MCF 10A (cell line): ENCODE measurements around the gene UCK2. TPM values are rescaled to one million over a fixed set of nuclear protein-coding genes. Genes with fewer than 3 reads are reported as not detected.
A peak's percentile ranks its signal among the peaks of the same experiment; 100 is the strongest.

Experiments
- BruUV-seq: library from RNA; stranded (reverse); fragments of 400-500 nt; replicated peaks from 2 replicates; lab custom pipeline; 2021; lab: Mats Ljungman, UMichigan
- CTCF ChIA-PET: fragments of 300-600 bp; sonication (Branson Sonifier 250); formaldehyde crosslinking; extraction: SDS; loops from one replicate; lab custom pipeline; 2021; ENCODE audit warnings: antibody characterized with exemption, inconsistent platforms; lab: Yijun Ruan, JAX
- POLR2A ChIA-PET: fragments of 300-600, 350-650 bp; sonication (Branson Sonifier 250); formaldehyde crosslinking; extraction: SDS; loops from one replicate; lab custom pipeline; 2020; ENCODE audit warnings: antibody characterized with exemption, inconsistent platforms; lab: Yijun Ruan, JAX
- DNase-seq: peaks from one replicate; pipeline ENCODE4 v3.0.0-alpha.2; 2018; ENCODE audit not compliant: unreplicated experiment
- H3K27ac Mint-ChIP-seq: one replicate; pipeline ENCODE4 v1.8.0; 2022; ENCODE audit warnings: mild to moderate bottlenecking, low read depth, mixed read lengths; ENCODE audit not compliant: unreplicated experiment
- H3K27me3 Mint-ChIP-seq: one replicate; pipeline ENCODE4 v1.8.0; 2022; ENCODE audit warnings: mixed read lengths; ENCODE audit not compliant: insufficient read depth, unreplicated experiment
- H3K36me3 Mint-ChIP-seq: one replicate; pipeline ENCODE4 v1.8.0; 2022; ENCODE audit warnings: mild to moderate bottlenecking, moderate library complexity, mixed read lengths; ENCODE audit not compliant: insufficient read depth, unreplicated experiment
- H3K4me1 Mint-ChIP-seq: one replicate; pipeline ENCODE4 v1.8.0; 2022; ENCODE audit warnings: mixed read lengths; ENCODE audit not compliant: insufficient read depth, unreplicated experiment
- H3K4me3 Mint-ChIP-seq: one replicate; pipeline ENCODE4 v1.8.0; 2022; ENCODE audit warnings: mild to moderate bottlenecking, moderate library complexity, mixed read lengths; ENCODE audit not compliant: unreplicated experiment
- H3K9me3 Mint-ChIP-seq: one replicate; pipeline ENCODE4 v1.8.0; 2022; ENCODE audit warnings: mixed read lengths; ENCODE audit not compliant: unreplicated experiment
- intact Hi-C: fragments of 100-400 bp; cut with micrococcal nuclease; formaldehyde crosslinking; loops from 2 replicates; pipeline ENCODE4 v1.14.1; 2022
- total RNA-seq: library from RNA; stranded (reverse); gene quantifications from 2 replicates; pipeline ENCODE4 v1.2.3, GENCODE V29; 2022
- TF ChIP-seq, protein P1 (sequence below): fragments of 200-600 bp; IDR thresholded peaks from one replicate; pipeline ENCODE4 v1.8.0; 2022; ENCODE audit warnings: antibody characterized with exemption, mild to moderate bottlenecking; ENCODE audit not compliant: unreplicated experiment

Gene UCK2
- total RNA-seq, 1 experiment from 2014 or later, result 144 TPM

DNA sequence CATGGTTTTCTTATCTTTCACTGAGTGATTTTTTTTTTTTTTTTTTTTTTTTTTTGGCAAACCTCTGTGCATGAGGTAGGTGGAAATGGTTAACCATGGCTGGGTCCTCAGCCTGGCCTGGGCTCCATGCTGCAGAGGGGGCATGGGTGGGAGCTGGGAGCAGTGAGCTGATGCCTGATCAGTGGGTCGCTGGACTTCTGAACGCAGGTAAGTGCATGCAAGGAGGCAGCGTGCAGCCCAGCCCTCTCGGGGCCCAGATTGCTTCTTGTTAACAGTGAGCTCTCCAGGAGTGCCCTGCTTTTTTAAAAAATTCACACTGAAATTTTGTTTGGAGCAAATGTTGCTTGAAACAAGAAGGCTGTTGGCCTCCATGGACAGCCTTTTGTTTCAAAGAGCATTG, 75.2 kb downstream of the UCK2 start:
- POLR2A ChIA-PET, result interaction anchor here (0.6 to 10.7 kb wide), 8 partner anchors 13 to 1763 kb away, joined by 3 to 106 read pairs (median 14); partner anchors contain the start of genes ALDH9A1, MGST3, TMCO1 and UCK2
- H3K27me3 Mint-ChIP-seq, result no peaks in the 10 kb centered on the region

DNA sequence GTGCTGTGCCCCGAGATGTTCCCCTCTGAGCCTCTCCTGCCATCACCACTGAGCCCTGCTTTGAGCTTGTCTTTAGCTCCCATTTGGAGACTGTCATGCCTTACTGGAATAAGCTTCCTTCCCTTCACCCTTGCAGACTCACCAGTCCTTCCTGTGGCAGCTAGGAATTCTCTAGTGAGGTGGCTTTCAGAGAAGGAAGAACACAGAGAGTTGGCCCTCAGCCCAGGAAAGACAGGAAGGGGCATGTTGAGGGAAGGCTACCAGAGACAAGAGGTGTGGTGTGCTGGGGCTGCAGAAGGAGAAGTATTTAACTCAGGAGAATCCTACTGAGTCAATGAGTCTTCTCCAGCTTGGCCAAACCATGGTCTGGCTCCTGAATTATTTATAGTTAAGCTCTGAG, 76.3 kb downstream of the UCK2 start:
- peaks cover 30% of the 10 kb centered on the region for H3K4me1 Mint-ChIP-seq
- H3K9me3 Mint-ChIP-seq, result no peaks in the 10 kb centered on the region
- peak overlapping the region; percentile 30 for H3K4me3 Mint-ChIP-seq
- POLR2A ChIA-PET, result interaction anchor here (0.7 to 10.7 kb wide), 17 partner anchors 9 to 493 kb away, joined by 3 to 106 read pairs (median 5); partner anchors contain the start of genes ALDH9A1, MGST3, TMCO1 and UCK2
- BruUV-seq, result no TSS peak
- intact Hi-C loops, result no loop called here
- TF ChIP-seq, protein P1, sequence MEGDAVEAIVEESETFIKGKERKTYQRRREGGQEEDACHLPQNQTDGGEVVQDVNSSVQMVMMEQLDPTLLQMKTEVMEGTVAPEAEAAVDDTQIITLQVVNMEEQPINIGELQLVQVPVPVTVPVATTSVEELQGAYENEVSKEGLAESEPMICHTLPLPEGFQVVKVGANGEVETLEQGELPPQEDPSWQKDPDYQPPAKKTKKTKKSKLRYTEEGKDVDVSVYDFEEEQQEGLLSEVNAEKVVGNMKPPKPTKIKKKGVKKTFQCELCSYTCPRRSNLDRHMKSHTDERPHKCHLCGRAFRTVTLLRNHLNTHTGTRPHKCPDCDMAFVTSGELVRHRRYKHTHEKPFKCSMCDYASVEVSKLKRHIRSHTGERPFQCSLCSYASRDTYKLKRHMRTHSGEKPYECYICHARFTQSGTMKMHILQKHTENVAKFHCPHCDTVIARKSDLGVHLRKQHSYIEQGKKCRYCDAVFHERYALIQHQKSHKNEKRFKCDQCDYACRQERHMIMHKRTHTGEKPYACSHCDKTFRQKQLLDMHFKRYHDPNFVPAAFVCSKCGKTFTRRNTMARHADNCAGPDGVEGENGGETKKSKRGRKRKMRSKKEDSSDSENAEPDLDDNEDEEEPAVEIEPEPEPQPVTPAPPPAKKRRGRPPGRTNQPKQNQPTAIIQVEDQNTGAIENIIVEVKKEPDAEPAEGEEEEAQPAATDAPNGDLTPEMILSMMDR, result no peak
- DNase-seq, result peak; percentile 99
- no peaks in the 10 kb centered on the region for H3K27me3 Mint-ChIP-seq
- CTCF ChIA-PET, result interaction anchor here (0.6 to 13.7 kb wide), 30 partner anchors 10 to 1396 kb away, joined by 3 to 178 read pairs (median 4); partner anchors contain the start of genes ALDH9A1, TMCO1 and UCK2
- H3K36me3 Mint-ChIP-seq, result peaks cover 76% of the 10 kb centered on the region
- peak overlapping the region; percentile 49 for H3K27ac Mint-ChIP-seq

More for the DNA sequence above, 75.2 kb downstream of the UCK2 start:
- H3K9me3 Mint-ChIP-seq, result no peaks in the 10 kb centered on the region
- no peak overlapping the region for H3K4me3 Mint-ChIP-seq
- H3K36me3 Mint-ChIP-seq, result peaks cover 71% of the 10 kb centered on the region
- H3K27ac Mint-ChIP-seq, result no peak overlapping the region
- CTCF ChIA-PET, result interaction anchor here (0.7 to 13.7 kb wide), 13 partner anchors 10 to 519 kb away, joined by 4 to 178 read pairs (median 8); partner anchors contain the start of genes ALDH9A1, TMCO1 and UCK2
- TF ChIP-seq, protein P1, result no peak
- DNase-seq, result no peak
- no TSS peak for BruUV-seq
- intact Hi-C loops, result no loop called here
- H3K4me1 Mint-ChIP-seq, result peaks cover 41% of the 10 kb centered on the region

DNA sequence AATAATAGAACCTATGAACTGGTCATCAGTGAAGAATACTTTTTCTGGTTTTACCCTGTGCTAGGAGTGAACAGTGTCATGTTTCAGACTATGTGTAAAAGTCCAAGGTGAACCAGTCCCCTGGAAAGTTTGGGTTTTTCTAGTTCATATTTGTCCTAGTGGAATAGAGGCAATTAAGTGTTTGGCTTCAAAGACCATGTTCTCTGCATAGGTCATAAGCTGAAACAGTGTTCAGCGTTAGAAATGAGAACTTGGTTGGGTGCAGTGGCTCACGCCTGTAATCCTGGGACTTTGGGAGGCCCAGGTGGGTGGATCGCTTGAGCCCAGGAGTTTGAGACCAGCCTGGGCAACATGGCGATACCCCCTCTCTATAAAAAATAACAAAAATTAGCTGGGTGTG, 77.5 kb downstream of the UCK2 start:
- Mint-ChIP-seq H3K27ac (no peak overlapping the region), H3K27me3 (no peaks in the 10 kb centered on the region), H3K4me3 (no peak overlapping the region), H3K9me3 (no peaks in the 10 kb centered on the region), H3K4me1 (peaks cover 17% of the 10 kb centered on the region), H3K36me3 (peaks cover 80% of the 10 kb centered on the region)
- intact Hi-C loops, result no loop called here
- ChIA-PET POLR2A (interaction anchor here (1.1 to 10.7 kb wide), 7 partner anchors 9 to 273 kb away, joined by 3 to 106 read pairs (median 10); partner anchors contain the start of genes ALDH9A1, MGST3 and UCK2), CTCF (interaction anchor here (0.5 to 13.7 kb wide), 18 partner anchors 8 to 714 kb away, joined by 3 to 178 read pairs (median 4); partner anchors contain the start of genes ALDH9A1 and UCK2)
- BruUV-seq, result no TSS peak
- TF ChIP-seq, protein P1, result no peak
- DNase-seq, result no peak

DNA sequence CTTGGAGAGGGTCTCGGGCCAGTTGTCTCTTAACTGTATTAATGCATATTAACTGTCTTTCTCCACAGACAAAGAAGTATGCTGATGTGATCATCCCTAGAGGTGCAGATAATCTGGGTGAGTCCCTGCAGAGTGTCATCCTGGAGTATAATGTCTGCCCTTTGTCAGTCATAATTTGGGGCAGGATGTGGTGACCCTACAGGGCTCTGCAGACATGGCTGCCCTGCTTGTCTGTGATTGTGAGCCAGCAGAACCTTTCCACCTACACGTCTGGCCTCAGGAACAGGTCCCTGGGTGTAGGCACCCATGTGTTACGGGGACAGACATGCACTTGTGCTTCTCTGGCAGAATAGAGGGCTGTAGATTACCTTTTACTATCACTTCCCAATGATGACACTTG, 78.4 kb downstream of the UCK2 start:
- Mint-ChIP-seq H3K27me3 (no peaks in the 10 kb centered on the region), H3K27ac (no peak overlapping the region), H3K4me3 (no peak overlapping the region), H3K9me3 (no peaks in the 10 kb centered on the region), H3K4me1 (peaks cover 18% of the 10 kb centered on the region), H3K36me3 (peaks cover 89% of the 10 kb centered on the region)
- TF ChIP-seq, protein P1, result no peak
- intact Hi-C loops, result no loop called here
- CTCF ChIA-PET, result interaction anchor here (0.7 to 13.7 kb wide), 10 partner anchors 8 to 305 kb away, joined by 3 to 178 read pairs (median 5); partner anchors contain the start of genes ALDH9A1 and UCK2
- POLR2A ChIA-PET, result interaction anchor here (10.7 kb wide), 1 partner anchor 77 kb away, joined by 106 read pairs; the partner anchor contains the start of gene UCK2
- no TSS peak for BruUV-seq
- no peak for DNase-seq
